Measurements from ENCODE around the gene POLR2J2.
"Not testable (repeated sequence)": the region's sequence is repeated elsewhere in the genome, so short reads cannot be mapped to it uniquely, and the experiment has no call there.

POLR2J2 gene

GRCh38 chr7:102671166-102671955 is at the start of gene POLR2J2:
Gene POLR2J2 (minus strand): TSS chr7:102671663. CDS start chr7:102671601, 62 bp downstream.
- in situ Hi-C loops (cut with MboI; ENCODE audit: low sequenced_read_pairs): not testable (repeated sequence)

GRCh38 chr7:102718491-102718890 is 47.0 kb upstream of the POLR2J2 start:
- in situ Hi-C loops (cut with MboI; ENCODE audit: low sequenced_read_pairs): not testable (repeated sequence)

GRCh38 chr7:102715718-102716117 is 44.3 kb upstream of the POLR2J2 start:
- in situ Hi-C loops (cut with MboI; ENCODE audit: low sequenced_read_pairs): not testable (repeated sequence)

- in situ Hi-C loops (cut with MboI; ENCODE audit: low sequenced_read_pairs): not testable (repeated sequence)
Observed at GRCh38 chr7:102714774-102715522, 43.5 kb upstream of the POLR2J2 start.

GRCh38 chr7:102713691-102714080 is 42.2 kb upstream of the POLR2J2 start:
- in situ Hi-C loops (cut with MboI; ENCODE audit: low sequenced_read_pairs): not testable (repeated sequence)

GRCh38 chr7:102713011-102713690 is 41.7 kb upstream of the POLR2J2 start:
- in situ Hi-C loops (cut with MboI; ENCODE audit: low sequenced_read_pairs): not testable (repeated sequence)

GRCh38 chr7:102698962-102699750 is 27.7 kb upstream of the POLR2J2 start:
- in situ Hi-C loops (cut with MboI; ENCODE audit: low sequenced_read_pairs): not testable (repeated sequence)

- in situ Hi-C loops (cut with MboI; ENCODE audit: low sequenced_read_pairs): not testable (repeated sequence)
Observed at GRCh38 chr7:102697642-102698512, 26.4 kb upstream of the POLR2J2 start.

GRCh38 chr7:102696009-102696408 is 24.5 kb upstream of the POLR2J2 start:
- in situ Hi-C loops (cut with MboI; ENCODE audit: low sequenced_read_pairs): not testable (repeated sequence)

- in situ Hi-C loops (cut with MboI; ENCODE audit: low sequenced_read_pairs): not testable (repeated sequence)
Observed at GRCh38 chr7:102695033-102695552, 23.6 kb upstream of the POLR2J2 start.

- in situ Hi-C loops (cut with MboI; ENCODE audit: low sequenced_read_pairs): not testable (repeated sequence)
Observed at GRCh38 chr7:102694008-102694407, 22.5 kb upstream of the POLR2J2 start.

GRCh38 chr7:102690602-102691001 is 19.1 kb upstream of the POLR2J2 start:
- in situ Hi-C loops (cut with MboI; ENCODE audit: low sequenced_read_pairs): not testable (repeated sequence)

GRCh38 chr7:102689436-102690282 is 18.2 kb upstream of the POLR2J2 start:
- in situ Hi-C loops (cut with MboI; ENCODE audit: low sequenced_read_pairs): not testable (repeated sequence)

- in situ Hi-C loops (cut with MboI; ENCODE audit: low sequenced_read_pairs): not testable (repeated sequence)
Observed at GRCh38 chr7:102688299-102689036, 17.0 kb upstream of the POLR2J2 start.

- in situ Hi-C loops (cut with MboI; ENCODE audit: low sequenced_read_pairs): not testable (repeated sequence)
Observed at GRCh38 chr7:102682560-102682959, 11.1 kb upstream of the POLR2J2 start.

GRCh38 chr7:102680780-102681179 is 9.3 kb upstream of the POLR2J2 start:
- in situ Hi-C loops (cut with MboI; ENCODE audit: low sequenced_read_pairs): not testable (repeated sequence)

- in situ Hi-C loops (cut with MboI; ENCODE audit: low sequenced_read_pairs): not testable (repeated sequence)
Observed at GRCh38 chr7:102675545-102675944, 4.1 kb upstream of the POLR2J2 start.
